ENCODE data around the gene ERBB4. TPM values are rescaled to one million over a fixed set of nuclear protein-coding genes. Genes with fewer than 3 reads are reported as not detected.

Gene ERBB4
- total RNA-seq, 4 donors from 2014 or later = 5.5 to 21.0 (median 18.3) TPM

- no peak for DNase-seq
- Histone ChIP-seq H3K27ac (no peak overlapping the region), H3K9me3 (no peaks in the 10 kb centered on the region), H3K4me1 (no peaks in the 10 kb centered on the region), H3K27me3 (no peaks in the 10 kb centered on the region), H3K36me3 (no peaks in the 10 kb centered on the region), H3K4me3 (replicated peaks in 1 of 3) (no peak overlapping the region)
- WGBS, 2 donors = 57 to 66% methylated on average over 7 of the region's 7 CpGs
- no peak for TF ChIP-seq CTCF (IDR thresholded peaks at IDR 0.05)
- intact Hi-C loops (cut with DNase I) = no loop called here
Observed at GRCh38 chr2:211823886-211824479, 714.6 kb downstream of the ERBB4 start.

- Histone ChIP-seq H3K27ac (no peak overlapping the region), H3K4me3 (replicated peaks in 1 of 3) (no peak overlapping the region), H3K4me1 (no peaks in the 10 kb centered on the region), H3K9me3 (no peaks in the 10 kb centered on the region), H3K36me3 (no peaks in the 10 kb centered on the region), H3K27me3 (no peaks in the 10 kb centered on the region)
- intact Hi-C loops (cut with DNase I) = no loop called here
- DNase-seq = no peak
- TF ChIP-seq POLR2A (IDR thresholded peaks at IDR 0.05) (no peak), CTCF (IDR thresholded peaks at IDR 0.05) (no peak)
- 78 to 80% methylated on average over 3 of the region's 3 CpGs for WGBS, 2 donors
Observed at GRCh38 chr2:211822686-211823335, 715.8 kb downstream of the ERBB4 start.

- WGBS, 2 donors = 73 to 85% methylated on average over 1 of the region's 1 CpG
- Histone ChIP-seq H3K27me3 (no peaks in the 10 kb centered on the region), H3K4me3 (replicated peaks in 1 of 3) (no peak overlapping the region), H3K27ac (no peak overlapping the region), H3K4me1 (no peaks in the 10 kb centered on the region), H3K36me3 (no peaks in the 10 kb centered on the region), H3K9me3 (no peaks in the 10 kb centered on the region)
- TF ChIP-seq POLR2A (IDR thresholded peaks at IDR 0.05) (no peak), CTCF (IDR thresholded peaks at IDR 0.05) (no peak)
- DNase-seq = no peak
- intact Hi-C loops (cut with DNase I) = no loop called here
Observed at GRCh38 chr2:211816754-211817153, 721.8 kb downstream of the ERBB4 start.

- WGBS, 2 donors = 76 to 77% methylated on average over 4 of the region's 4 CpGs
- TF ChIP-seq POLR2A (IDR thresholded peaks at IDR 0.05) = no peak
- TF ChIP-seq CTCF (IDR thresholded peaks at IDR 0.05) = no peak
- intact Hi-C loops (cut with DNase I) = no loop called here
- Histone ChIP-seq H3K4me1 (no peaks in the 10 kb centered on the region), H3K4me3 (replicated peaks in 1 of 3) (no peak overlapping the region), H3K36me3 (no peaks in the 10 kb centered on the region), H3K9me3 (no peaks in the 10 kb centered on the region), H3K27ac (no peak overlapping the region), H3K27me3 (no peaks in the 10 kb centered on the region)
- DNase-seq = no peak
Observed at GRCh38 chr2:211812587-211812986, 726.0 kb downstream of the ERBB4 start.

- no peaks in the 10 kb centered on the region for H3K27me3 ChIP-seq
- H3K27ac ChIP-seq = no peak overlapping the region
- H3K9me3 ChIP-seq = no peaks in the 10 kb centered on the region
- no peak for DNase-seq
- intact Hi-C loops (cut with DNase I) = no loop called here
- H3K36me3 ChIP-seq = no peaks in the 10 kb centered on the region
- no peak for TF ChIP-seq CTCF (IDR thresholded peaks at IDR 0.05)
- TF ChIP-seq POLR2A (IDR thresholded peaks at IDR 0.05) = no peak
- no peak overlapping the region for H3K4me3 ChIP-seq (replicated peaks in 1 of 3)
- H3K4me1 ChIP-seq = no peaks in the 10 kb centered on the region
- 86% methylated on average over 4 of the region's 4 CpGs for WGBS, 2 donors
Observed at GRCh38 chr2:211802666-211803065, 735.9 kb downstream of the ERBB4 start.
